CD8-positive, alpha-beta memory T cell (primary cell): Measurements from ENCODE around the gene NDUFS7. TPM values are rescaled to one million over a fixed set of nuclear protein-coding genes. Genes with fewer than 3 reads are reported as not detected.

ENCODE experiments used
- CTCF ChIA-PET: fragments of 350-600 bp; sonication (Branson Sonifier 250); formaldehyde crosslinking; loops from one replicate; lab custom pipeline; 2021; ENCODE audit warnings: antibody characterized with exemption; lab: Charles Lee
- POLR2A ChIA-PET: fragments of 350-600 bp; sonication (Branson Sonifier 250); formaldehyde crosslinking; loops from one replicate; lab custom pipeline; 2021; ENCODE audit warnings: antibody characterized with exemption; lab: Charles Lee
- DNase-seq, 5 donors: peaks; one replicate each; pipeline versions ENCODE4 v3.0.0 to v3.0.0-alpha.2; 2020 to 2022; ENCODE audit warnings: mixed read lengths in 1 of 5
- H3K27ac ChIP-seq: one replicate; pipeline ENCODE4 v1.7.0; 2013; ENCODE audit warnings: low read depth, mild to moderate bottlenecking, low read length, moderate library complexity
- H3K27me3 ChIP-seq: 2 replicates; pipeline ENCODE4 v1.7.0; 2013; ENCODE audit warnings: low read length, mild to moderate bottlenecking; ENCODE audit not compliant: insufficient read depth, poor library complexity, severe bottlenecking
- H3K36me3 ChIP-seq: 2 replicates; pipeline ENCODE4 v1.7.0; 2013; ENCODE audit warnings: mild to moderate bottlenecking, low read length, moderate library complexity; ENCODE audit not compliant: insufficient read depth
- H3K4me1 ChIP-seq: 2 replicates; pipeline ENCODE4 v1.7.0; 2013; ENCODE audit warnings: mild to moderate bottlenecking, low read length, moderate library complexity; ENCODE audit not compliant: insufficient read depth
- H3K4me3 ChIP-seq: 2 replicates; pipeline ENCODE4 v1.7.0; 2013; ENCODE audit warnings: mild to moderate bottlenecking, low read length
- H3K9me3 ChIP-seq: 2 replicates; pipeline ENCODE4 v1.7.0; 2013; ENCODE audit warnings: mild to moderate bottlenecking, low read length
- H3K27ac Mint-ChIP-seq, 8 donors: one replicate each; pipeline ENCODE4 v1.8.0; 2020 to 2021; ENCODE audit warnings: mixed read lengths in 8 of 8, mild to moderate bottlenecking in 6 of 8, inconsistent platforms in 3 of 8, moderate library complexity in 3 of 8
- H3K27me3 Mint-ChIP-seq, 2 donors: one replicate each; pipeline ENCODE4 v1.8.0; 2020 to 2021; ENCODE audit warnings: mixed read lengths in 2 of 2, mild to moderate bottlenecking in 1 of 2, moderate library complexity in 1 of 2
- H3K36me3 Mint-ChIP-seq, 3 donors: one replicate each; pipeline ENCODE4 v1.8.0; 2020 to 2021; ENCODE audit warnings: mixed read lengths in 3 of 3, inconsistent platforms in 1 of 3, mild to moderate bottlenecking in 1 of 3
- H3K4me1 Mint-ChIP-seq, 3 donors: one replicate each; pipeline ENCODE4 v1.8.0; 2020 to 2021; ENCODE audit warnings: mixed read lengths in 3 of 3, inconsistent platforms in 1 of 3, mild to moderate bottlenecking in 1 of 3
- H3K4me3 Mint-ChIP-seq, 7 donors: one replicate each; pipeline ENCODE4 v1.8.0; 2020 to 2021; ENCODE audit warnings: mixed read lengths in 7 of 7, mild to moderate bottlenecking in 6 of 7, moderate library complexity in 4 of 7, inconsistent platforms in 2 of 7
- H3K9me3 Mint-ChIP-seq, 5 donors: one replicate each; pipeline ENCODE4 v1.8.0; 2020 to 2022; ENCODE audit warnings: mixed read lengths in 5 of 5, mild to moderate bottlenecking in 3 of 5, moderate library complexity in 2 of 5, inconsistent platforms in 1 of 5
- polyA plus RNA-seq: library from polyadenylated mRNA; unstranded; fragments of 300-500 nt; fragmentation: Illumina TruSeq; gene quantifications from one replicate; pipeline ENCODE4 v1.2.3, GENCODE V29; 2021
- total RNA-seq, 2 experiments: library from RNA; stranded (reverse); gene quantifications; one replicate each; pipeline ENCODE4 v1.2.3, GENCODE V29; 2021

The NDUFS7 gene
- total and polyA plus RNA-seq, 3 experiments from 2014 or later = 102 to 207 (median 104) TPM

GRCh38 chr19:1422360-1422759, 38.7 kb downstream of the NDUFS7 start:
- Histone ChIP-seq H3K4me3 (no peak overlapping the region), H3K27ac (no peak overlapping the region), H3K36me3 (peaks cover 62% of the 10 kb centered on the region), H3K27me3 (no peaks in the 10 kb centered on the region), H3K4me1 (no peaks in the 10 kb centered on the region), H3K9me3 (no peaks in the 10 kb centered on the region)
- Mint-ChIP-seq H3K4me3 (peak overlapping the region in 1 of 7 donors; percentile 72), H3K9me3 (no peaks in the 10 kb centered on the region), H3K36me3 (peaks cover 8 to 83% (median 11%) of the 10 kb centered on the region in 3 donors), H3K4me1 (peaks cover 8 to 25% (median 15%) of the 10 kb centered on the region in 3 donors), H3K27ac (no peak overlapping the region), H3K27me3 (peaks cover 0 to 2% of the 10 kb centered on the region in 2 donors)
- ChIA-PET CTCF (no interaction called here), POLR2A (no interaction called here)
- no peak for DNase-seq

GRCh38 chr19:1422943-1423342, 39.2 kb downstream of the NDUFS7 start:
- CTCF ChIA-PET = no interaction called here
- Mint-ChIP-seq H3K36me3 (peaks cover 8 to 83% (median 10%) of the 10 kb centered on the region in 3 donors), H3K9me3 (no peaks in the 10 kb centered on the region)

GRCh38 chr19:1423436-1424191, 39.9 kb downstream of the NDUFS7 start:
- H3K36me3 ChIP-seq = peaks cover 52% of the 10 kb centered on the region
- Mint-ChIP-seq H3K27ac (no peak overlapping the region), H3K4me1 (peaks cover 3 to 12% (median 6%) of the 10 kb centered on the region in 3 donors), H3K9me3 (no peaks in the 10 kb centered on the region), H3K36me3 (peaks cover 8 to 81% (median 10%) of the 10 kb centered on the region in 3 donors), H3K27me3 (peaks cover 0 to 2% of the 10 kb centered on the region in 2 donors), H3K4me3 (no peak overlapping the region)
- H3K27ac ChIP-seq = no peak overlapping the region
- CTCF ChIA-PET = no interaction called here
- no peak for DNase-seq
- H3K4me1 ChIP-seq = no peaks in the 10 kb centered on the region
- no peaks in the 10 kb centered on the region for H3K27me3 ChIP-seq
- no peaks in the 10 kb centered on the region for H3K9me3 ChIP-seq
- H3K4me3 ChIP-seq = no peak overlapping the region
- POLR2A ChIA-PET = no interaction called here

More at GRCh38 chr19:1422943-1423342, 39.2 kb downstream of the NDUFS7 start:
- Histone ChIP-seq H3K9me3 (no peaks in the 10 kb centered on the region), H3K27me3 (no peaks in the 10 kb centered on the region), H3K4me3 (no peak overlapping the region), H3K36me3 (peaks cover 58% of the 10 kb centered on the region), H3K4me1 (no peaks in the 10 kb centered on the region), H3K27ac (no peak overlapping the region)
- no peak for DNase-seq
- POLR2A ChIA-PET = no interaction called here
- H3K4me1 Mint-ChIP-seq = peaks cover 5 to 19% (median 9%) of the 10 kb centered on the region in 3 donors
- H3K4me3 Mint-ChIP-seq = no peak overlapping the region
- no peak overlapping the region for H3K27ac Mint-ChIP-seq
- H3K27me3 Mint-ChIP-seq = peaks cover 0 to 2% of the 10 kb centered on the region in 2 donors

GRCh38 chr19:1424192-1424955, 40.7 kb downstream of the NDUFS7 start:
- POLR2A ChIA-PET = no interaction called here
- CTCF ChIA-PET = no interaction called here

GRCh38 chr19:1425102-1425837, 41.6 kb downstream of the NDUFS7 start:
- CTCF ChIA-PET = no interaction called here
- Mint-ChIP-seq H3K4me3 (no peak overlapping the region), H3K36me3 (peaks cover 3 to 75% (median 7%) of the 10 kb centered on the region in 3 donors), H3K9me3 (no peaks in the 10 kb centered on the region), H3K4me1 (peaks cover 0 to 6% (median 3%) of the 10 kb centered on the region in 3 donors), H3K27ac (peak overlapping the region in 1 of 8 donors; percentile 21), H3K27me3 (peaks cover 0 to 2% of the 10 kb centered on the region in 2 donors)
- Histone ChIP-seq H3K4me1 (no peaks in the 10 kb centered on the region), H3K36me3 (peaks cover 47% of the 10 kb centered on the region), H3K27ac (no peak overlapping the region), H3K9me3 (no peaks in the 10 kb centered on the region), H3K4me3 (no peak overlapping the region), H3K27me3 (no peaks in the 10 kb centered on the region)
- POLR2A ChIA-PET = no interaction called here
- DNase-seq = no peak

More at GRCh38 chr19:1424192-1424955, 40.7 kb downstream of the NDUFS7 start:
- Histone ChIP-seq H3K9me3 (no peaks in the 10 kb centered on the region), H3K4me1 (no peaks in the 10 kb centered on the region), H3K27me3 (no peaks in the 10 kb centered on the region), H3K4me3 (no peak overlapping the region), H3K27ac (no peak overlapping the region), H3K36me3 (peaks cover 47% of the 10 kb centered on the region)
- H3K27me3 Mint-ChIP-seq = peaks cover 0 to 2% of the 10 kb centered on the region in 2 donors
- H3K36me3 Mint-ChIP-seq = peaks cover 7 to 73% (median 10%) of the 10 kb centered on the region in 3 donors
- H3K9me3 Mint-ChIP-seq = no peaks in the 10 kb centered on the region
- DNase-seq = no peak
- no peak overlapping the region for H3K4me3 Mint-ChIP-seq
- peaks cover under 1 to 7% (median 6%) of the 10 kb centered on the region in 3 donors for H3K4me1 Mint-ChIP-seq
- no peak overlapping the region for H3K27ac Mint-ChIP-seq

- no peak for DNase-seq
- Mint-ChIP-seq H3K9me3 (no peaks in the 10 kb centered on the region), H3K4me1 (peaks cover 0 to 6% (median 3%) of the 10 kb centered on the region in 3 donors), H3K36me3 (peaks cover 1 to 75% (median 7%) of the 10 kb centered on the region in 3 donors), H3K27ac (peak overlapping the region in 1 of 8 donors; percentile 32), H3K4me3 (no peak overlapping the region), H3K27me3 (peaks cover 0 to 2% of the 10 kb centered on the region in 2 donors)
- Histone ChIP-seq H3K27ac (no peak overlapping the region), H3K27me3 (no peaks in the 10 kb centered on the region), H3K9me3 (no peaks in the 10 kb centered on the region), H3K4me1 (no peaks in the 10 kb centered on the region), H3K4me3 (no peak overlapping the region), H3K36me3 (peaks cover 42% of the 10 kb centered on the region)
- ChIA-PET CTCF (no interaction called here), POLR2A (no interaction called here)
These were observed 42.2 kb downstream of the NDUFS7 start for GRCh38 chr19:1425902-1426301.

- CTCF ChIA-PET = no interaction called here
These were observed 43.0 kb downstream of the NDUFS7 start for GRCh38 chr19:1426736-1427135.

More at GRCh38 chr19:1426736-1427135, 43.0 kb downstream of the NDUFS7 start:
- no peak overlapping the region for H3K4me3 ChIP-seq
- Mint-ChIP-seq H3K27ac (no peak overlapping the region), H3K4me3 (no peak overlapping the region), H3K27me3 (peaks cover 0 to 2% of the 10 kb centered on the region in 2 donors), H3K9me3 (no peaks in the 10 kb centered on the region), H3K36me3 (peaks cover 0 to 76% (median 7%) of the 10 kb centered on the region in 3 donors), H3K4me1 (peaks cover 0 to 6% (median 3%) of the 10 kb centered on the region in 3 donors)
- H3K4me1 ChIP-seq = no peaks in the 10 kb centered on the region
- no peaks in the 10 kb centered on the region for H3K27me3 ChIP-seq
- no peak overlapping the region for H3K27ac ChIP-seq
- POLR2A ChIA-PET = no interaction called here
- no peak for DNase-seq
- H3K36me3 ChIP-seq = peaks cover 40% of the 10 kb centered on the region
- H3K9me3 ChIP-seq = no peaks in the 10 kb centered on the region
